GM21619 (cell line): ENCODE results near the gene RCC1.
A peak's percentile ranks its signal among the peaks of the same experiment; 100 is the strongest.
"Not testable (repeated sequence)": the region's sequence is repeated elsewhere in the genome, so short reads cannot be mapped to it uniquely, and the experiment has no call there.

Experiments
- ATAC-seq: cut with Tn5 transposase; IDR thresholded peaks from one replicate; pipeline ENCODE4 v1.9.1; 2021; ENCODE audit not compliant: unreplicated experiment

RCC1 gene

GRCh38 chr1:28505406-28506187 is at the start of gene RCC1:
Gene RCC1, plus strand, starts transcription at chr1:28506043. Its CDS starts 23,824 bp downstream, at chr1:28529867.
- ATAC-seq = peak; percentile 85

- ATAC-seq = no peak
Measured at GRCh38 chr1:28456078-28456477, 49.8 kb upstream of the RCC1 start.

- ATAC-seq = no peak
Measured at GRCh38 chr1:28457678-28458077, 48.2 kb upstream of the RCC1 start.

- no peak for ATAC-seq
Measured at GRCh38 chr1:28458237-28459228, 47.3 kb upstream of the RCC1 start.

GRCh38 chr1:28466226-28466778 is 39.5 kb upstream of the RCC1 start:
- ATAC-seq = no peak

GRCh38 chr1:28470146-28470545 is 35.7 kb upstream of the RCC1 start:
- no peak for ATAC-seq

- not testable (repeated sequence) for ATAC-seq
Measured at GRCh38 chr1:28479497-28479896, 26.3 kb upstream of the RCC1 start.

GRCh38 chr1:28480308-28480707 is 25.5 kb upstream of the RCC1 start:
- ATAC-seq = no peak

- ATAC-seq = no peak
Measured at GRCh38 chr1:28482138-28482537, 23.7 kb upstream of the RCC1 start.

- ATAC-seq = no peak
Measured at GRCh38 chr1:28482702-28483101, 23.1 kb upstream of the RCC1 start.

GRCh38 chr1:28494737-28495136 is 11.1 kb upstream of the RCC1 start:
- no peak for ATAC-seq

GRCh38 chr1:28499553-28499952 is 6.3 kb upstream of the RCC1 start:
- no peak for ATAC-seq

GRCh38 chr1:28501925-28502324 is 3.9 kb upstream of the RCC1 start:
- ATAC-seq = no peak

GRCh38 chr1:28503117-28503516 is 2.7 kb upstream of the RCC1 start:
- ATAC-seq = no peak

- no peak for ATAC-seq
Measured at GRCh38 chr1:28506907-28507246, 1.0 kb downstream of the RCC1 start.

GRCh38 chr1:28507247-28507645 is 1.4 kb downstream of the RCC1 start:
- ATAC-seq = no peak

GRCh38 chr1:28507646-28508434 is 2.0 kb downstream of the RCC1 start:
- ATAC-seq = no peak

- ATAC-seq = no peak
Measured at GRCh38 chr1:28508435-28508754, 2.6 kb downstream of the RCC1 start.

- no peak for ATAC-seq
Measured at GRCh38 chr1:28509705-28510272, 3.9 kb downstream of the RCC1 start.

GRCh38 chr1:28510273-28510969 is 4.6 kb downstream of the RCC1 start:
- ATAC-seq = no peak
